SU-DHL-6 (cell line): ENCODE data around the gene EPHA7.

ENCODE experiments used
- EZH2phosphoT487 ChIP-seq: fragments of 200-600 bp; sonication (generic), shearing (Covaris generic); conservative IDR thresholded peaks from 2 replicates; pipeline ENCODE4 v1.6.1; 2018; ENCODE audit warnings: mild to moderate bottlenecking, antibody characterized with exemption, low read length, moderate library complexity, mixed read lengths
- TF ChIP-seq, protein P1 (sequence below): fragments of 200-600 bp; sonication (generic); IDR thresholded peaks from one replicate; pipeline ENCODE4 v1.5.1; 2017; ENCODE audit warnings: antibody characterized with exemption, mild to moderate bottlenecking, low read length, moderate library complexity; ENCODE audit not compliant: insufficient read depth, poor library complexity, severe bottlenecking

GRCh38 chr6:93307505-93308409 is 111.6 kb downstream of the EPHA7 start:
- TF ChIP-seq, protein P1, sequence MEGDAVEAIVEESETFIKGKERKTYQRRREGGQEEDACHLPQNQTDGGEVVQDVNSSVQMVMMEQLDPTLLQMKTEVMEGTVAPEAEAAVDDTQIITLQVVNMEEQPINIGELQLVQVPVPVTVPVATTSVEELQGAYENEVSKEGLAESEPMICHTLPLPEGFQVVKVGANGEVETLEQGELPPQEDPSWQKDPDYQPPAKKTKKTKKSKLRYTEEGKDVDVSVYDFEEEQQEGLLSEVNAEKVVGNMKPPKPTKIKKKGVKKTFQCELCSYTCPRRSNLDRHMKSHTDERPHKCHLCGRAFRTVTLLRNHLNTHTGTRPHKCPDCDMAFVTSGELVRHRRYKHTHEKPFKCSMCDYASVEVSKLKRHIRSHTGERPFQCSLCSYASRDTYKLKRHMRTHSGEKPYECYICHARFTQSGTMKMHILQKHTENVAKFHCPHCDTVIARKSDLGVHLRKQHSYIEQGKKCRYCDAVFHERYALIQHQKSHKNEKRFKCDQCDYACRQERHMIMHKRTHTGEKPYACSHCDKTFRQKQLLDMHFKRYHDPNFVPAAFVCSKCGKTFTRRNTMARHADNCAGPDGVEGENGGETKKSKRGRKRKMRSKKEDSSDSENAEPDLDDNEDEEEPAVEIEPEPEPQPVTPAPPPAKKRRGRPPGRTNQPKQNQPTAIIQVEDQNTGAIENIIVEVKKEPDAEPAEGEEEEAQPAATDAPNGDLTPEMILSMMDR, result no peak
- no peak for TF ChIP-seq EZH2phosphoT487
